Cerebellar cortex (tissue), 1 donor: ENCODE data around the gene UBASH3A.

Source experiments
- DNase-seq: peaks from one replicate; pipeline ENCODE4 v3.0.0-alpha.2; 2015; ENCODE audit warnings: low spot score

Gene UBASH3A

GRCh38 chr21:42411197-42411869 is 7.6 kb downstream of the UBASH3A start:
- DNase-seq, result peak; percentile 8

- DNase-seq, result no peak
Observed at GRCh38 chr21:42411891-42412635, 8.4 kb downstream of the UBASH3A start.

GRCh38 chr21:42412636-42412933 is 8.9 kb downstream of the UBASH3A start:
- no peak for DNase-seq

- no peak for DNase-seq
Observed at GRCh38 chr21:42413093-42413492, 9.4 kb downstream of the UBASH3A start.

- no peak for DNase-seq
Observed at GRCh38 chr21:42413500-42413899, 9.8 kb downstream of the UBASH3A start.

- DNase-seq, result no peak
Observed at GRCh38 chr21:42414066-42414465, 10.4 kb downstream of the UBASH3A start.

GRCh38 chr21:42414553-42414927 is 10.8 kb downstream of the UBASH3A start:
- DNase-seq, result no peak

GRCh38 chr21:42414928-42415769 is 11.4 kb downstream of the UBASH3A start:
- DNase-seq, result no peak

GRCh38 chr21:42417533-42417932 is 13.8 kb downstream of the UBASH3A start:
- no peak for DNase-seq

GRCh38 chr21:42418886-42419285 is 15.2 kb downstream of the UBASH3A start:
- no peak for DNase-seq

GRCh38 chr21:42419845-42420244 is 16.1 kb downstream of the UBASH3A start:
- no peak for DNase-seq

- no peak for DNase-seq
Observed at GRCh38 chr21:42421018-42421793, 17.5 kb downstream of the UBASH3A start.

GRCh38 chr21:42423197-42423675 is 19.5 kb downstream of the UBASH3A start:
- DNase-seq, result no peak

GRCh38 chr21:42423685-42424084 is 20.0 kb downstream of the UBASH3A start:
- DNase-seq, result no peak

- no peak for DNase-seq
Observed at GRCh38 chr21:42424914-42425541, 21.3 kb downstream of the UBASH3A start.

- DNase-seq, result no peak
Observed at GRCh38 chr21:42425591-42425990, 21.9 kb downstream of the UBASH3A start.

- no peak for DNase-seq
Observed at GRCh38 chr21:42426424-42426823, 22.7 kb downstream of the UBASH3A start.

- no peak for DNase-seq
Observed at GRCh38 chr21:42426876-42427480, 23.3 kb downstream of the UBASH3A start.

- DNase-seq, result no peak
Observed at GRCh38 chr21:42427809-42428419, 24.2 kb downstream of the UBASH3A start.

- DNase-seq, result no peak
Observed at GRCh38 chr21:42429021-42429420, 25.3 kb downstream of the UBASH3A start.

- DNase-seq, result no peak
Observed at GRCh38 chr21:42429856-42430255, 26.2 kb downstream of the UBASH3A start.
